ENCODE measurements around the gene TCF7L2.

Gene TCF7L2

DNA sequence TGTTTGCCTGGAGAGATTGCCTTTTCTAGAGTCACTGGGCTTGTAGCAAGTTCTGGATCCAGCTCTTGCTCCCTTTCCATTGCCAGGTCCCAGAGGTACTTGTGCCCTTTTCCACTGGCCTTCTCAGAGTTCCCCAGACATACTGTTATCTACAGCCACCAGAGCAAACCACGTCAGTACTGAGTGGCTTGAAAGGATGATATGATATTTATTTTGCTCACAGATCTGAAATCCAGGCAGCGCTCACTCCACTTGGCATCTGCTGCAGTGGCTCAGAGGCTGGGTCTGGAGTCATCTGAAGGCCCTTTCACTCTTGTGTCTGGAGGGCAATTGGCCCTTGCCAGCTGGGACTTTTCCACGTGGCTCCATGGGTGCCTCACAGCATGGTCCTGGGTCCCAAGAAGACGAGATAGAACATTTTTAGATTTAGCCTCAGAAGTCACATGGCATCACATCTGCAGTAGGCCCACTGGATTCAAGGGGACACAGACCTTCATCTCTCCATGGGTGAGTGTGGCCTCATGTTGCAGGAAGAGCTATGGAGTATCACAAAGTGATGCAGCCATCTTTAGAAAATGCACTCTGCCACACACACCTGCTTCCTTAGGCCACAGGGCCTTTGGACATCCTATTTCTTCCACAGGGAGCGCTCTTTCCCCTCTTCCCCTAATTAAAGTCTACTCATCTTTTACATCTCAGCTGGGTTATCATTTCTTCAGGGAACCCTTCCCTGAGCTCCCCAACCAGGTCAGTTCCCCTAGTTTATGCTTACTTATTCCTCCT, 22.9 kb upstream of the TCF7L2 start:
- CTCF ChIA-PET, result no interaction called here
- H3K4me1 Mint-ChIP-seq, result no peaks in the 10 kb centered on the region
- H3K4me3 Mint-ChIP-seq, result no peak overlapping the region
- H3K27ac Mint-ChIP-seq, result no peak overlapping the region
- DNase-seq, result no peak
- H3K9me3 Mint-ChIP-seq, result no peaks in the 10 kb centered on the region
- H3K36me3 Mint-ChIP-seq, result no peaks in the 10 kb centered on the region
- H3K27me3 Mint-ChIP-seq, result peaks cover 5% of the 10 kb centered on the region

DNA sequence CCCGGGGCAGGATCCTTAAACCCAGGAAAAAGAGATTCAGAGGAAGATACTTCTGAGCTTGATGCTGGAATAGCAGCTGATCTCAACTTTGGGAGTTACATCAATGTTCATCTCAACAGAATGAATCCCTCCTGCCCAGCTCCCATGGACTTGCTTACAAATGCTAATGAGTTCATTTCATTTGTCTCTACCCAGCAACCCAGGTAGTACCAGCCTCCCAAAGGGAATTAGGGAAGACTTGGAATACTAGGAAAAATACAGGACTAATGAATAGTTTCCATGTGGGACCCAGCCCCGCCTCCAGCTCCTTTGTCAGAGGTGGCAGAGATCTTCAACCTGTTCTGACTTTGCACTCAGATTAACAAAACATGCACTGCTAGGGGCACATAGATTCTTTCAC, 22.1 kb upstream of the TCF7L2 start:
- no peak for DNase-seq
- CTCF ChIA-PET, result no interaction called here

DNA sequence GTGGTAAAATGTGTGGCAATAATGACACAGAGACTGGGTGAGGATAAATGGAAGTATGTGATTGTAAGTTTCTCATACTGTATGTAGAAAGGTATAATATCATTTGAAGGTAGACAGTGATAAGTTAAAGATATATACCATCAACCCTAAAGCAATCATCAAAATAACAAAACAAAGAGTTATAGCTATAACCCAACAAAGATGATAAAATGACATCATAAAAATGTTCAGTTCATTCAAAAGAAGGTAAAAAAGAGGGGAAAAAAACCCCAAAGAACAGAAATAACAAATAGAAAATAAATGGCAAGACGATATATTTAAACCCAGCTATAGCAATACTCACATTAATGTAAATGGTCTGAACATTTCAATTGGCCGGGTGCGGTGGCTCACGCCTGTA, 17.4 kb upstream of the TCF7L2 start:
- Mint-ChIP-seq H3K27me3 (peaks cover 13% of the 10 kb centered on the region), H3K4me3 (no peak overlapping the region), H3K27ac (no peak overlapping the region), H3K4me1 (no peaks in the 10 kb centered on the region), H3K9me3 (no peaks in the 10 kb centered on the region), H3K36me3 (no peaks in the 10 kb centered on the region)
- CTCF ChIA-PET, result no interaction called here
- DNase-seq, result no peak

More for the DNA sequence above, 22.1 kb upstream of the TCF7L2 start:
- H3K4me3 Mint-ChIP-seq, result no peak overlapping the region
- no peak overlapping the region for H3K27ac Mint-ChIP-seq
- no peaks in the 10 kb centered on the region for H3K36me3 Mint-ChIP-seq
- no peaks in the 10 kb centered on the region for H3K4me1 Mint-ChIP-seq
- H3K27me3 Mint-ChIP-seq, result peaks cover 5% of the 10 kb centered on the region
- no peaks in the 10 kb centered on the region for H3K9me3 Mint-ChIP-seq

DNA sequence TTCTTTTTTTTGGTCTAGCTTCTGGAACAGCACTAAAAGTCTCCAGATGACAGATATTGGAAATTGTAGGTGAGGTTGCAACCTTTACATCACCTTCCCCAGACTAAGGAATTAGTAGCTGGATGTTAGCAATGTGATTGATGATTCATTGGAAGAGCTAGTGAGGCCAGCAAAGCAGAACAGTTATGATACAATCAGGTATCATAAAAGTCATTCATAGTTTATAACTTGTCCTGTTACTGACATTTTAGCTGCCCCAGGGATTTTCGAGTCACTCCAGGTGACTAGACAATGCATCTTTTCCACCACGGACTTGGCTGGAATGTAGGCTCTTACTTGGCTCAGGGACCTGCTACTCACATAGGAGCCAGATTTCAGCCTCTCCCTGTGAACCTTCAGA, 15.9 kb upstream of the TCF7L2 start:
- no peaks in the 10 kb centered on the region for H3K9me3 Mint-ChIP-seq
- H3K4me1 Mint-ChIP-seq, result no peaks in the 10 kb centered on the region
- H3K36me3 Mint-ChIP-seq, result no peaks in the 10 kb centered on the region
- no peak overlapping the region for H3K27ac Mint-ChIP-seq
- no peak for DNase-seq
- no peak overlapping the region for H3K4me3 Mint-ChIP-seq
- peaks cover 15% of the 10 kb centered on the region for H3K27me3 Mint-ChIP-seq
- CTCF ChIA-PET, result no interaction called here

DNA sequence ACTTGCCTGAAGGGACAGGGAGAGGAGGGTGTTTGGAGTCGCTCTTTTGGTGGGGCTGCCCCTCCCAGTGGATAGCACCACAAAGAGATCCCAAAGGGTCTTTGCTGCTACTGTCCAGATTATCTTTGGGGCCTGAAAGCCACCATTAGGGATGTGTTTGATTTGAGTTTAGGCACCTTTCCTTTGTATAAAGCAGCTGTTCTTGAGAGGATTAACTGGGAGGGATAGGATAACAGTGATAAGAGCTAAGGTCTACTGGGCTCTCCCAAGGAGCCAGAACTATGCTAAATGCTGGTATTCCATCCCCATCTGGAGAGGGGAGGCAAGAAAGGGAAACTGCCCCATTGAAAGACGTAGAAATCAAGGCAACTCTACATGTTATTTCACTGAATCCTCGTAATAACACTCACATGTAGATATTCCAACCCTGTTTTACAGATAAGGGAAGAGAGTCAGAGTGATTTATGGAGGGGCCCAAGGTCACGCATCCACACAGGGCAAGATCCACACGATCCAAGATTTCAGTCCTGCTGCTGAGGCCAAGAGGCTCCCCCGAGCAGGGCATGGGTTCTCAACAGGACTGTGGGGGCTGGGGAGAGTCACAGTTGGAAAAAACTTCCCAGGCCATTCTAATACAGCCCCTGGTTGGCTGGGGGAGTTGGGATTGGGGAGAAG, 11.1 kb upstream of the TCF7L2 start:
- H3K27ac Mint-ChIP-seq, result no peak overlapping the region
- CTCF ChIA-PET, result no interaction called here
- no peak for DNase-seq
- H3K4me3 Mint-ChIP-seq, result no peak overlapping the region
- H3K4me1 Mint-ChIP-seq, result no peaks in the 10 kb centered on the region
- H3K36me3 Mint-ChIP-seq, result no peaks in the 10 kb centered on the region
- H3K9me3 Mint-ChIP-seq, result no peaks in the 10 kb centered on the region
- peaks cover 18% of the 10 kb centered on the region for H3K27me3 Mint-ChIP-seq

DNA sequence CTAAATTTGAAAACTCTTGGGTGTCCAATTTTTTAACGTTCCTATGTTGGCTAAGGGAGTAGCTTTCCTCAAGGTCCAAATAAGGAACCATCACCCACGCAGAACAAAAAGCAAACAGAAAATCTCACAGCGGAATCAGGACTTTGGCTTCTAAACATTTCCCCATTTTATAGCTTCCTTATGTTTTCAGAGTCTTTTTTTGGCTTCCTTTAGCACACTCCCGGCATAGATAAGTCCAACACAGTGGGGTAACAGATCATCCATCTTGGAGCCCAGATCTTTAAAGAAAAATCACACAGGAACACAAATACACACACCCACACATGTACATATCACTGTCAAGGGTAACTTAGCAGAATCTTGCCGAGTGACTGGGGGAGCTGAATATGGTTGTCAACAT, 4.2 kb upstream of the TCF7L2 start:
- H3K9me3 Mint-ChIP-seq, result no peaks in the 10 kb centered on the region
- H3K27ac Mint-ChIP-seq, result no peak overlapping the region

DNA sequence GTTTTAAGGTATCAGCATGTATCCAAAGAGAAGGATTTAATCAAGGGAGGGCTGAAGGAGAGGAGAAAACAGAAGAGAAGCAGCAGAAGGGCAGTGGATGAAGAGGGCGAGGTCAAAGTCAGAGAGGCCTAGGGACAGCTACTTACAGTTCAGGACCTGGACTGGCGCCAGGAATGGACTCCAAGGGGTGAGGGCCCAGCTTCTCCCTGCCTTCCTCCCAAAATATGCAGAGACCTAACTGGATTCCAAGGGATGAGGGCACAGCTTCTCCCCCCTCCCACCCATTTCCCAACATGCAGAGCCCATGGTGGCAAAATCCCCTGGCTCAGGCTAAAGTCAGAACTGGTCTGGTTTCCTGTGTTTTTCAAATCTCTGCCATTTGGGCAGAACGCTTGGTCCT, 3.4 kb upstream of the TCF7L2 start:
- H3K36me3 Mint-ChIP-seq, result no peaks in the 10 kb centered on the region
- peaks cover 22% of the 10 kb centered on the region for H3K4me1 Mint-ChIP-seq
- no peak overlapping the region for H3K27ac Mint-ChIP-seq
- no peaks in the 10 kb centered on the region for H3K9me3 Mint-ChIP-seq
- CTCF ChIA-PET, result no interaction called here
- no peak for DNase-seq
- no peak overlapping the region for H3K4me3 Mint-ChIP-seq
- H3K27me3 Mint-ChIP-seq, result peaks cover 55% of the 10 kb centered on the region

More for the DNA sequence above, 4.2 kb upstream of the TCF7L2 start:
- H3K4me3 Mint-ChIP-seq, result no peak overlapping the region
- H3K4me1 Mint-ChIP-seq, result peaks cover 20% of the 10 kb centered on the region
- H3K36me3 Mint-ChIP-seq, result no peaks in the 10 kb centered on the region
- DNase-seq, result no peak
- CTCF ChIA-PET, result no interaction called here
- peaks cover 52% of the 10 kb centered on the region for H3K27me3 Mint-ChIP-seq

DNA sequence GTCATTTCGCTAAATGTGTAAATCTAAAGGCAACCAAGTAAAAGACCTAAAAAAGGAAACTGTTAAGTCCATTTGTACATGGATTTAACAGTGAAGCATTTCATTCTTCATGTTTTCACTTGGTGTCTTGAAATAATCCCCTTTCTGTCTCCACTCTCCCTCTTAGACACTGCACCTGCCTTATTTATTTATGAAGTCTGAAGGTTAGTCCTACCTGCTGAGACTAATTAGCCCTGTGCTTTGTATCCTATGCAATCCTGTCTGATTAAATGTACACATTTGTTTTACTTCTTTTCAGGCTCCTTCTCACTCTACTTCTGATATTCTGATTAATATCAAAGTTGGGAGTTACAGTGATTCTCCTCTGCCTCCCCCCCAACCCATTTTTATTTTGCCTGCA, 1.9 kb upstream of the TCF7L2 start:
- Mint-ChIP-seq H3K36me3 (peaks cover 3% of the 10 kb centered on the region), H3K4me1 (peaks cover 28% of the 10 kb centered on the region), H3K9me3 (no peaks in the 10 kb centered on the region), H3K27ac (no peak overlapping the region), H3K4me3 (no peak overlapping the region), H3K27me3 (peaks cover 71% of the 10 kb centered on the region)
- no peak for DNase-seq
- CTCF ChIA-PET, result no interaction called here

DNA sequence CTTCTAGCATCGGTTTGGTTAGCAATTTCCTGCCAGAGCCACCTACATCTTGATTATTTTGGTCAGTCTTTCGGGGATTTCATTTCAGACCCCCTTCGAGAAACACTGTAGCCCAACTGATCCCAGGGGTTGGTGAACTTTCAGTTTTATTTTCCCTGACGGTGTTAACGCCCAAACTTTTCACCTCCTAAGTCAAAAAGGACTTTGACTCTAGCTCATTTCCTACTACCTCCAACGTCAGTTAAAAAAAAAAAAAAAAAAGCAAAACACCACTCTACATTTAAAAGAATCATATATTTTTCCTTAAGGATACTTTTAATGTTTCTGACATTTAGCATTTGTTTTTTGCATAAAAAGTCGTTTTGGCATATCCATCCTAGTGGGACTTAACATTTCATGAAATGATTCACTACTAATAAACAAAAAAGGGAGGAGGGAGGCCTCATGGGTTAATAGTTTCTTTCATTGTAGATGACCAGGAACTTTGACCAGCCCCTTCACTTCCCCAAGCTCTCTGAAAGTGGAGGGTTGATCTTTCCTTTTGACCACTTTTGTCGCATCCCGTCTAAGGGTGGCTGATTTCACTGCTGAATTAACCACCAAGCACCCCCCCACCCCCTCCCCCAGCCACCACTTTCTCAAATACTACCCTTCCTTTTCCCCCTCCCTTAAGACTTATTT, 764 bp upstream of the TCF7L2 start:
- Mint-ChIP-seq H3K4me3 (peak overlapping the region; percentile 74), H3K36me3 (peaks cover 3% of the 10 kb centered on the region), H3K9me3 (no peaks in the 10 kb centered on the region), H3K4me1 (peaks cover 28% of the 10 kb centered on the region), H3K27me3 (peaks cover 76% of the 10 kb centered on the region), H3K27ac (no peak overlapping the region)
- no peak for DNase-seq
- CTCF ChIA-PET, result no interaction called here

DNA sequence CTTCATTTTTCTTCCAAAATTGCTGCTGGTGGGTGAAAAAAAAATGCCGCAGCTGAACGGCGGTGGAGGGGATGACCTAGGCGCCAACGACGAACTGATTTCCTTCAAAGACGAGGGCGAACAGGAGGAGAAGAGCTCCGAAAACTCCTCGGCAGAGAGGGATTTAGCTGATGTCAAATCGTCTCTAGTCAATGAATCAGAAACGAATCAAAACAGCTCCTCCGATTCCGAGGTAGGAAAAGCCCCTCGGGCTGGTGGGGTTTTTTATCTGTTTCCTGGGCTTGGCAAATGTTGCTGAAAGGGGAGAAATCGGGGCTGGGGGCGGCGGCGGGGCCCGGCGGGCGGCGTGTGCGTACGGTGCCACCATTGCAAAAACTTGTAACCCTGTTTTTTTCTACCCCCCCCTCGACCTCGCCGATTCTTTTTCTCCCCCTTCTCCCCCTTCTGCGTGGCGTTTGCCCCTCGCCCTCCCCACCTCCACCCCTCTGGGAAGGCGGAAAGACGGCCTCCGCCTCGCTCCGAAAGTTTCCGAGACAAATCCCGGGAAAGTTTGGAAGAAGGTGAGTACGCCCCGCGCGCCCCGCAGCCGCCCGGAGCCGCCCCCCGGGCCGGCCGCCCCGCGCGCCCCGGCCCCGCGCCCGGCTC, 789 bp downstream of the TCF7L2 start:
- no peaks in the 10 kb centered on the region for H3K9me3 Mint-ChIP-seq
- H3K4me1 Mint-ChIP-seq, result peaks cover 28% of the 10 kb centered on the region
- H3K36me3 Mint-ChIP-seq, result peaks cover 3% of the 10 kb centered on the region
- CTCF ChIA-PET, result no interaction called here
- no peak for DNase-seq
- peaks cover 86% of the 10 kb centered on the region for H3K27me3 Mint-ChIP-seq
- peak overlapping the region; percentile 74 for H3K4me3 Mint-ChIP-seq
- H3K27ac Mint-ChIP-seq, result no peak overlapping the region

DNA sequence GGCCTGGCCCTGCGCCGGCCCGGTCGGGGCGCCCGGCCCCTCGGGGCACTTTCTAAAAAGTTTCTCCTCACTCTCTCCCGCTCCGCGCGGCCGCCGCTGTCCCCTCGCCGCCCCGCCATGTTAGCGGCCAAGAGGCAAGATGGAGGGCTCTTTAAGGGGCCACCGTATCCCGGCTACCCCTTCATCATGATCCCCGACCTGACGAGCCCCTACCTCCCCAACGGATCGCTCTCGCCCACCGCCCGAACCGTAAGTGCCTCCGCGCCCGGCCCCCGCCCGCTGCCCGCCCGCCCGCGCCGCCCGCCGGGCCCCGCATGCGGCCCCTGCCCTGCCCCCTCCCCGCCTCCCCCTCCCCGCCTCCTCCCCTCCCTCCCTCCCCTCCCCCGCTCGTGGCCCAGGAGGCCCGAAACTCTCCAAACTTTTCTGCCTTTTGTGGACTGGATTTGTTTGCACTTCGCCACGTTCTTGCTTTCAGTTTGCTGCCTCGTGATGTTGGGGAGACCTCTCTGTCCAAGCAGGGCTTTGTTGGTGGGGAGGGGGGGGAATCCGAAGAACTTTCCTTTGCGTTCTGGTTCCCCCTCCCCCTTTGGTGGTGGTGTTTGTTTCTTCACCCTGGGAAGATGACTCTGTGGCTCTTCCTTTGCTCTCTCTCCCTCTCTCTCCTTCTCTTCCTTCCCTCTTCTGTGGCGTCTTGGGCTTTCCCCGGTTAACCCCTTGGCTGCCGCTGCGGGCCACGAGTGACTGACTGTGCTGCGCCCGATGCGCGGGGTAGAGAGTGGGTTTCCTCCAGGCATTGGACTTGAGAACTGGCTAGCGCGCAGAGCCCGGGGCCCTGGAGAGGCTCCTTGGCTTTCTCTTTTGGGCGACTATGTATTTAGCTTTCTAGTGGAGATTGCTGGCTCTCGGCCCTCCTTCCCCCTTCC, 1.6 kb downstream of the TCF7L2 start:
- DNase-seq, result peak; percentile 44
- CTCF ChIA-PET, result no interaction called here
- Mint-ChIP-seq H3K36me3 (peaks cover 3% of the 10 kb centered on the region), H3K27ac (no peak overlapping the region), H3K9me3 (no peaks in the 10 kb centered on the region), H3K4me1 (peaks cover 28% of the 10 kb centered on the region), H3K27me3 (peaks cover 84% of the 10 kb centered on the region), H3K4me3 (peak overlapping the region; percentile 88)

DNA sequence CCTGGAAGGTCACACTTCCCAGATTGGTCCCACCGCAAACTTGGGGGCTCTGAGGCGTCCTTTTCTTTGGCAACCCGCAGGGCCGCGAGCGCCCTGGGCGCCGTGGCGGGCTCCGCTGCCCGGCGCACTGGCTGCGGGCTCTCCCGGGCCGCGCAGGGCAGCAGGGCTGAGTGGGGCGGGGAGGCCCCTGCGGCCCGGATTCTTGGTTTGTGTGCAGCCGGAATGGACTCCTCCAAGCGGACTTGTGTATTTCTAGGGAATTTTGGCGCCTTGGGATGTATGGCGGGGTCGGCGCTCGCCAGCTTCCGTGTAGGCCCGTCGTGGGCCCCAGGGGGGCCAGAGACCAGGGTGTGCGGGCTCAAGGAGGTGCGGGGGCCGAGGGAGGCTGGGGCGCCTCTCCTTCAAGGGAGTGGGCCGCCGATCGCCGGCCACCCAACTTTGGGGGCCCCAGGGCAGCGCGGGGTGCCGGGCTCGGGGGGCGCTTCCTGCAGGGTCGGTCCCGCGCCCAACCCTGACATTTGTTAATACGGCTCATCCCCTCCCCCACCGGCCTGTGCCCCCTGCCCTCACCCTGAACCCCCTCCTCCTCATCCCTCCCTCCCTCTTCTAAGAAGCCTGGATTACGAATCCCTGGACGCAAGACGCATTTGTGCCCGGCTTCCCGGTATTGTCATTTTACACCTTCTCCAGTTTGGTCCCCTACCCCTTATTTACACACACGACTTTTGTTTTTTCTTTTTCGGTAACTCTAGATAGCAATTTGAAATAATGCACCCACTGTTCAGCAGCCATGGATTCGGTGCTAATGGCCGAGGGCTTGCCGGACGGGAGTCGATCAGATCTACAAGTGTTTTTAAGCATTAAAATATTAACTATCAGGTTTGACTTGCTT, 2.5 kb downstream of the TCF7L2 start:
- Mint-ChIP-seq H3K27ac (no peak overlapping the region), H3K4me1 (peaks cover 28% of the 10 kb centered on the region), H3K36me3 (peaks cover 3% of the 10 kb centered on the region), H3K9me3 (no peaks in the 10 kb centered on the region), H3K27me3 (peaks cover 86% of the 10 kb centered on the region), H3K4me3 (peak overlapping the region; percentile 88)
- no peak for DNase-seq
- CTCF ChIA-PET, result no interaction called here
